PFSK-1 (cell line): ENCODE measurements around the gene ARHGAP15.

Experiments used
- FOXP2 ChIP-seq: optimal IDR thresholded peaks from 2 replicates; pipeline ENCODE3; 2011; ENCODE audit warnings: borderline replicate concordance, control low read depth, inconsistent platforms; ENCODE audit not compliant: insufficient read depth; ENCODE audit errors: extremely low read length, extremely low read depth
- REST ChIP-seq, 2 experiments: IDR thresholded peaks; 2 replicates each; pipeline versions ENCODE4 v1.6.1 to v1.8.0; 2011 to 2012; ENCODE audit warnings: low read depth in 2 of 2, low read length in 2 of 2, control low read depth in 1 of 2, inconsistent platforms in 1 of 2, mild to moderate bottlenecking in 1 of 2, moderate library complexity in 1 of 2; ENCODE audit not compliant: insufficient read depth in 1 of 2
- TAF1 ChIP-seq: IDR thresholded peaks from 2 replicates; pipeline ENCODE4 v1.6.1; 2012; ENCODE audit warnings: low read length, control low read depth, borderline replicate concordance; ENCODE audit not compliant: insufficient read depth

GRCh38 chr2:143138292-143138691 is 9.1 kb downstream of the ARHGAP15 start:
- no peak for TF ChIP-seq REST (IDR thresholded peaks at IDR 0.05; ENCODE audit: insufficient read depth in 1 of 2, low read depth in 2 of 2, low read length in 2 of 2)
- no peak for TF ChIP-seq FOXP2
- no peak for TF ChIP-seq TAF1
